ENCODE data around the gene GSAP. TPM values are rescaled to one million over a fixed set of nuclear protein-coding genes. Genes with fewer than 3 reads are reported as not detected.
"Not testable (repeated sequence)": the region's sequence is repeated elsewhere in the genome, so short reads cannot be mapped to it uniquely, and the experiment has no call there.

Gene GSAP
- polyA plus RNA-seq, 1 donor from 2014 or later = 0.21 TPM

GRCh38 chr7:77281780-77282478 is 134.2 kb downstream of the GSAP start:
- H3K9me2 ChIP-seq (ENCODE audit: insufficient read depth, low read length) = no peaks in the 10 kb centered on the region
- H3K9me3 ChIP-seq (ENCODE audit: low read length) = no peaks in the 10 kb centered on the region
- no peak overlapping the region for H3K4me2 ChIP-seq (ENCODE audit: low read length)
- no peak overlapping the region for H3K4me3 ChIP-seq (ENCODE audit: low read length)
- no peaks in the 10 kb centered on the region for H3K79me2 ChIP-seq (replicated peaks; ENCODE audit: insufficient read depth, low read length)
- H2AFZ ChIP-seq (ENCODE audit: low read depth, low read length) = no peak overlapping the region
- H3K27ac ChIP-seq (ENCODE audit: low read length) = no peak overlapping the region
- H4K20me1 ChIP-seq (ENCODE audit: insufficient read depth) = no peaks in the 10 kb centered on the region
- no peak overlapping the region for H3K9ac ChIP-seq (ENCODE audit: low read length)
- TF ChIP-seq EP300 (conservative IDR thresholded peaks at IDR 0.05; ENCODE audit: poor library complexity, severe bottlenecking) (no peak), TAF1 (IDR thresholded peaks at IDR 0.05; ENCODE audit: low read depth) (no peak), MXI1 (conservative IDR thresholded peaks at IDR 0.05; ENCODE audit: poor library complexity, severe bottlenecking) (no peak), SMC3 (conservative IDR thresholded peaks at IDR 0.05; ENCODE audit: poor library complexity) (no peak), POLR2AphosphoS5 (IDR thresholded peaks at IDR 0.05) (no peak), REST (IDR thresholded peaks at IDR 0.05; ENCODE audit: borderline replicate concordance) (no peak), EZH2 (IDR thresholded peaks at IDR 0.05; ENCODE audit: borderline replicate concordance, insufficient read depth, low read length, poor library complexity, severe bottlenecking) (no peak), CTCF (IDR thresholded peaks at IDR 0.05; ENCODE audit: poor library complexity, severe bottlenecking) (no peak), RAD21 (conservative IDR thresholded peaks at IDR 0.05) (no peak)
- no peaks in the 10 kb centered on the region for H3K36me3 ChIP-seq (ENCODE audit: insufficient read depth, low read length)
- no peaks in the 10 kb centered on the region for H3F3A ChIP-seq (ENCODE audit: insufficient read depth, low read length, poor library complexity, severe bottlenecking)
- H3K27me3 ChIP-seq (ENCODE audit: insufficient read depth, low read depth, low read length) = no peaks in the 10 kb centered on the region

- TF ChIP-seq EZH2 (IDR thresholded peaks at IDR 0.05; ENCODE audit: borderline replicate concordance, insufficient read depth, low read length, poor library complexity, severe bottlenecking) = no peak
- TF ChIP-seq REST (IDR thresholded peaks at IDR 0.05; ENCODE audit: borderline replicate concordance) = no peak
- no peak for TF ChIP-seq RAD21 (conservative IDR thresholded peaks at IDR 0.05)
- no peak for TF ChIP-seq CTCF (IDR thresholded peaks at IDR 0.05; ENCODE audit: poor library complexity, severe bottlenecking)
- no peak for TF ChIP-seq EP300 (conservative IDR thresholded peaks at IDR 0.05; ENCODE audit: poor library complexity, severe bottlenecking)
- TF ChIP-seq POLR2AphosphoS5 (IDR thresholded peaks at IDR 0.05) = no peak
- TF ChIP-seq MXI1 (conservative IDR thresholded peaks at IDR 0.05; ENCODE audit: poor library complexity, severe bottlenecking) = no peak
- TF ChIP-seq SMC3 (conservative IDR thresholded peaks at IDR 0.05; ENCODE audit: poor library complexity) = no peak
- no peak for TF ChIP-seq TAF1 (IDR thresholded peaks at IDR 0.05; ENCODE audit: low read depth)
- H3K79me2 ChIP-seq (replicated peaks; ENCODE audit: insufficient read depth, low read length) = no peaks in the 10 kb centered on the region
Measured at GRCh38 chr7:77276120-77276519, 140.0 kb downstream of the GSAP start.

GRCh38 chr7:77275663-77276062 is 140.5 kb downstream of the GSAP start:
- H3K9me3 ChIP-seq (ENCODE audit: low read length); H4K20me1 ChIP-seq (ENCODE audit: insufficient read depth); H3K9me2 ChIP-seq (ENCODE audit: insufficient read depth, low read length); H3F3A ChIP-seq (ENCODE audit: insufficient read depth, low read length, poor library complexity, severe bottlenecking); H3K36me3 ChIP-seq (ENCODE audit: insufficient read depth, low read length); H3K4me2 ChIP-seq (ENCODE audit: low read length); H3K9ac ChIP-seq (ENCODE audit: low read length); H3K27me3 ChIP-seq (ENCODE audit: insufficient read depth, low read depth, low read length); H3K79me2 ChIP-seq (replicated peaks; ENCODE audit: insufficient read depth, low read length); H2AFZ ChIP-seq (ENCODE audit: low read depth, low read length); H3K27ac ChIP-seq (ENCODE audit: low read length); H3K4me3 ChIP-seq (ENCODE audit: low read length): not testable (repeated sequence)

More at GRCh38 chr7:77276120-77276519, 140.0 kb downstream of the GSAP start:
- no peaks in the 10 kb centered on the region for H3F3A ChIP-seq (ENCODE audit: insufficient read depth, low read length, poor library complexity, severe bottlenecking)
- H3K9me3 ChIP-seq (ENCODE audit: low read length) = no peaks in the 10 kb centered on the region
- H3K9me2 ChIP-seq (ENCODE audit: insufficient read depth, low read length) = no peaks in the 10 kb centered on the region
- H3K4me3 ChIP-seq (ENCODE audit: low read length) = no peak overlapping the region
- H3K27ac ChIP-seq (ENCODE audit: low read length) = no peak overlapping the region
- no peak overlapping the region for H3K9ac ChIP-seq (ENCODE audit: low read length)
- no peak overlapping the region for H2AFZ ChIP-seq (ENCODE audit: low read depth, low read length)
- H4K20me1 ChIP-seq (ENCODE audit: insufficient read depth) = no peaks in the 10 kb centered on the region
- H3K27me3 ChIP-seq (ENCODE audit: insufficient read depth, low read depth, low read length) = no peaks in the 10 kb centered on the region
- no peaks in the 10 kb centered on the region for H3K36me3 ChIP-seq (ENCODE audit: insufficient read depth, low read length)
- no peak overlapping the region for H3K4me2 ChIP-seq (ENCODE audit: low read length)
